Natural killer cell treated with Interleukin-12 subunit alpha and Interleukin-12 subunit beta and Interleukin-15 and Interleukin-18, amount 100 ng/mL, for 72 hours (primary cell): Measurements from ENCODE around the gene CLCNKB. TPM values are rescaled to one million over a fixed set of nuclear protein-coding genes. Genes with fewer than 3 reads are reported as not detected.

Source experiments
- ATAC-seq, 2 donors: fragments of 150-1000 bp; cut with Tn5 transposase in 1 of 2; sonication (Bioruptor Pico), chemical (Tn5 transposase) in 1 of 2; 2 replicates each; pipeline ENCODE4 v1.10.0; 2021
- DNase-seq: peaks from one replicate; pipeline ENCODE4 v3.0.0; 2022; ENCODE audit warnings: low spot score
- H3K27ac Mint-ChIP-seq, 2 donors: 1 replicate in 1 of 2; 2 replicates in 1 of 2; pipeline ENCODE4 v1.8.0; 2022; ENCODE audit warnings: mixed read lengths in 2 of 2, mild to moderate bottlenecking in 1 of 2, moderate library complexity in 1 of 2
- H3K27me3 Mint-ChIP-seq, 2 donors: 1 replicate in 1 of 2; 2 replicates in 1 of 2; pipeline ENCODE4 v1.8.0; 2022; ENCODE audit warnings: mixed read lengths in 2 of 2
- H3K36me3 Mint-ChIP-seq: one replicate; pipeline ENCODE4 v1.8.0; 2022; ENCODE audit warnings: mixed read lengths
- H3K4me1 Mint-ChIP-seq, 2 donors: 1 replicate in 1 of 2; 2 replicates in 1 of 2; pipeline ENCODE4 v1.8.0; 2022; ENCODE audit warnings: low read depth in 2 of 2, mixed read lengths in 2 of 2, mild to moderate bottlenecking in 1 of 2
- H3K4me3 Mint-ChIP-seq: one replicate; pipeline ENCODE4 v1.8.0; 2022; ENCODE audit warnings: mixed read lengths
- H3K9me3 Mint-ChIP-seq: 2 replicates; pipeline ENCODE4 v1.8.0; 2022; ENCODE audit warnings: mixed read lengths
- total RNA-seq, 2 donors: library from RNA; stranded (reverse); gene quantifications; one replicate each; pipeline ENCODE4 v1.2.3, GENCODE V29; 2022

Gene CLCNKB
- total RNA-seq, 2 donors from 2014 or later, result not detected

DNA sequence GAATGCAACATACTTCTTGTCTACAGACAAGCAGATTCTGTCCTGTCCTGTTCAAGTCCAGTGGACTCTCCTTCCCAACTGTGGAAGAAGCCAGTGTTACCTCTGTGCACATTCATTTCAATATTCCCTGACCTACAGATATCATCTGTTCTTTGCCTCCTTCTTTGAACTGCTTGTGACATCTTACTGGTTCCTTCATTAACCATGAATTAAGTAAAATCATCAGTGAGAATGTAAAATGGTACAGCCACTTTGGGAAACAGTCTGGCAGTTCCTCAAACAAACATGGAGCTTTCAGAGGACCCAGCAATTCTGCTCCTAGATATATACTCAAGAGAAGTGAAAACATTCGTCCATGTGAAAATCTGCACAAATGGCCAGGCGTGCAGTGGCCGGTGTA, 32.7 kb upstream of the CLCNKB start:
- H3K27me3 Mint-ChIP-seq, result peaks cover 0 to 2% of the 10 kb centered on the region in 2 donors
- no peaks in the 10 kb centered on the region for H3K36me3 Mint-ChIP-seq
- peaks cover 8 to 19% of the 10 kb centered on the region in 2 donors for H3K4me1 Mint-ChIP-seq
- H3K4me3 Mint-ChIP-seq, result no peak overlapping the region
- DNase-seq (no peak), ATAC-seq (no peak)
- no peak overlapping the region for H3K27ac Mint-ChIP-seq
- no peaks in the 10 kb centered on the region for H3K9me3 Mint-ChIP-seq

DNA sequence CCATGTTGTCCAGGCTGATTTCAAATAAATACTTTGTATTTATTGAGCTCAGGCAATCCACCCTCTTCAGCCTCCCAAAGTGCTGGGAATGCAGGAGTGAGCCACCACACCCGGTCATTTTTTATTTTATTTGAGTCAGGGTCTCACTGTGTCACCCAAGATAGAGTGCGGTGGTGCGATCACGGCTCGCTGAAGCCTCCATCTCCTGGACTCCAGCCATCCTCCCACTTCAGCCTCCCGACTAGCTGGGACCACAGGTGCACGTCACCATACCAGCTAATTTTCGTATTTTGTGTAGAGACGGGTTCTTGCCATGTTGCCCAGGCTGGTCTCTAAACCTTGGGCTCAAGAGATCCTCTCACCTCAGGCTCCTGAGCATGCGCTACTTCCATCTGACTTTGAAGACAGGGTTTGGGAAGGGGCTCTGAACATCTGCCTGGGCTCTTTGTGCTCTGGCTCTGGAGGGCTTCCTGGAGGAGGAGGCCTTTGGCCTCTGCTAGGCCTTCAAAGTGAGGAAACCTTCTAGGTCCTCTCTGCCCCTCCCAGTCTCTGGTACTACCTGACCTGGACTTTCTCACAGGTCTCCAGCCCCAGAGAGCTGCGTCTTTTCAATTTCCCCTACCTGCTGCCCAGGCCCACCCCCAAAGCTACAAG, 31.5 kb upstream of the CLCNKB start:
- H3K9me3 Mint-ChIP-seq, result no peaks in the 10 kb centered on the region
- H3K4me3 Mint-ChIP-seq, result no peak overlapping the region
- peaks cover under 1 to 12% of the 10 kb centered on the region in 2 donors for H3K4me1 Mint-ChIP-seq
- DNase-seq, result no peak
- no peak for ATAC-seq
- H3K27ac Mint-ChIP-seq, result peak overlapping the region in 1 of 2 donors; percentile 73
- H3K27me3 Mint-ChIP-seq, result peaks cover 0 to 2% of the 10 kb centered on the region in 2 donors
- no peaks in the 10 kb centered on the region for H3K36me3 Mint-ChIP-seq

DNA sequence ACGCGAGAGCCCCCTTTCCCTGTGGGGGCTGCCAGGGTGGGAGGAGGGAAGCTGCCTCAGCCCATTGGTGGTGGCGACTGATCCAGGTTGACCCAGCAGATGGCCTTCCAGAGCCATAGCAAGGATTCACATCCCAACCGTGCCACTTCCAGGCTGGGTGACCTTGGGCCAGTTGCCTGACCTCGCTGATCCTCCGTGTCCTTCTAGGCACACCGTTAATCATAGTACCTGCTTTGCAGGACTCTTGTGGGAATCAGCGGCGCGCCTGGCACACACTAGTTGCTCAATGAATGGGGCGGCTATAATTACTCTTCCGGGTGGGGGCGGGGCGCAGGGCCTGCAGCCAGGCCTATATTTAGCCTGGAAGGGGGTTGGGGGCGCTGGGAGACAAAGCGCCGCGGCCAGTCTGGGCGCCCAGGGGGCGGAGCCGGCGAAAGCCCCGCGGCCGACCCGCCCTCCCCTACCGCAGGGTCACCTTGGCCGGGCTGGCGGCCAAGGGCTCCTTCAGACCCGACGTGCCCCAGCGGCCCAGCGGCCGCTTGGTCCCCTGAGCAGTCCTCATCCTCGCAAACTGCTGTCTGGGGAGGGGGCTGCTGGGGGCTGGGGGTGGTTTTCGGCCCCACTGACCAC, 30.9 kb upstream of the CLCNKB start:
- no peak overlapping the region for H3K4me3 Mint-ChIP-seq
- no peak for DNase-seq
- no peaks in the 10 kb centered on the region for H3K9me3 Mint-ChIP-seq
- peak; percentile 57 to 73 for ATAC-seq
- H3K27me3 Mint-ChIP-seq, result peaks cover 0 to 2% of the 10 kb centered on the region in 2 donors
- H3K4me1 Mint-ChIP-seq, result peaks cover 0 to 10% of the 10 kb centered on the region in 2 donors
- H3K36me3 Mint-ChIP-seq, result no peaks in the 10 kb centered on the region
- H3K27ac Mint-ChIP-seq, result peak overlapping the region in 1 of 2 donors; percentile 73

DNA sequence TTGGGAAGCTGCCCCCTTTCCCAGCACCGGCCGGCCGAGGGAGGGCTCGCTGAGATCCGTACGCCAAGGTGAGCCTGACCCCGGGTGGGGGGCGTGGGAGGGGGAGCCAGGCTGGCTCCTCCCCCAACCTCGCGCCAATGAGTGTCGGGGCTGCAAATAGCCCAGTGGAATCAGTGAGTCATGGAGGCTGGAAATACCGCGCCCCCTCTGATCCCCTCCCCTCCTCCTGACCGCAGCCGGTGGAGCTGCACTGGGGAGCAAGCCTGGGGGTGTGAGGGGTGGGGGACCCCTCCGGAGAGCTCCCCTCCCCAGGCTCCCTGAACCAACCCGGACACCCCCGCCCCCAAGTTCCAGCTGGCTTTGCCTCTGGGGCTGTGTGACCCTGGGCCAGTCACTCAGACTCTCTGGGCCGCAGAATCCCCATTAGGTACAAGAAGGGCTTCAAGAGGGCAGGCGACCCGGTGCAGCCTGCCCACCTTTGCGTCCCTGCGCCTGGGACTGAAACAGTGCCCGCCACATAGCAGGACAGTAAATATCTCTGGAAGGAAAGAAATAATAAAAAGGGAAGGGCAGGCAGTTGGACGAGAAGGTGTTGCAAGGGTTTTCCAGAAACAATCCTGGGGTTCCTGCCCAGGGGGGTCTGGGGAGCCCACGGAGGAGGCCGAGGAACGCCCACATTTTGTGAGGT, 30.2 kb upstream of the CLCNKB start:
- peak overlapping the region in 1 of 2 donors; percentile 31 for H3K27ac Mint-ChIP-seq
- peaks cover 0 to 2% of the 10 kb centered on the region in 2 donors for H3K27me3 Mint-ChIP-seq
- no peaks in the 10 kb centered on the region for H3K9me3 Mint-ChIP-seq
- DNase-seq (no peak), ATAC-seq (peak; percentile 39 to 66)
- peaks cover 0 to 3% of the 10 kb centered on the region in 2 donors for H3K4me1 Mint-ChIP-seq
- no peaks in the 10 kb centered on the region for H3K36me3 Mint-ChIP-seq
- no peak overlapping the region for H3K4me3 Mint-ChIP-seq

DNA sequence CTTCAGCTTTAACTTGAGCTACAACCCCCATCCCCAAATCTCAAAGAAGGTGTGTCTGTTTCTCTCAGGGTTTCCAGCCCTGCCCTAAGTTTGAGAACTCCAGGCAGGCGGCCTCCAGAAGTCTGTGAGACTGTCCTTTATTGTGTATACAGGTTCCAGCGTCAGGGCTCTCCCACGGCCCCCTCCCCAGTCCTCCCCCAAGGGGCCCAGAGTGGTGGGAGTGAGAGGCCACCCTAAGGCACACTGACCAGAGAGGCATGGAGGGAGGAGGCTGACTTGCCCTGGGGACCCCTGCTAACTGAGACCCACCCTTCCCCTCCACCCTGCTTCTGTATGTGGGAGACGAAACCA, 29.7 kb upstream of the CLCNKB start:
- Mint-ChIP-seq H3K4me3 (no peak overlapping the region), H3K9me3 (no peaks in the 10 kb centered on the region)

DNA sequence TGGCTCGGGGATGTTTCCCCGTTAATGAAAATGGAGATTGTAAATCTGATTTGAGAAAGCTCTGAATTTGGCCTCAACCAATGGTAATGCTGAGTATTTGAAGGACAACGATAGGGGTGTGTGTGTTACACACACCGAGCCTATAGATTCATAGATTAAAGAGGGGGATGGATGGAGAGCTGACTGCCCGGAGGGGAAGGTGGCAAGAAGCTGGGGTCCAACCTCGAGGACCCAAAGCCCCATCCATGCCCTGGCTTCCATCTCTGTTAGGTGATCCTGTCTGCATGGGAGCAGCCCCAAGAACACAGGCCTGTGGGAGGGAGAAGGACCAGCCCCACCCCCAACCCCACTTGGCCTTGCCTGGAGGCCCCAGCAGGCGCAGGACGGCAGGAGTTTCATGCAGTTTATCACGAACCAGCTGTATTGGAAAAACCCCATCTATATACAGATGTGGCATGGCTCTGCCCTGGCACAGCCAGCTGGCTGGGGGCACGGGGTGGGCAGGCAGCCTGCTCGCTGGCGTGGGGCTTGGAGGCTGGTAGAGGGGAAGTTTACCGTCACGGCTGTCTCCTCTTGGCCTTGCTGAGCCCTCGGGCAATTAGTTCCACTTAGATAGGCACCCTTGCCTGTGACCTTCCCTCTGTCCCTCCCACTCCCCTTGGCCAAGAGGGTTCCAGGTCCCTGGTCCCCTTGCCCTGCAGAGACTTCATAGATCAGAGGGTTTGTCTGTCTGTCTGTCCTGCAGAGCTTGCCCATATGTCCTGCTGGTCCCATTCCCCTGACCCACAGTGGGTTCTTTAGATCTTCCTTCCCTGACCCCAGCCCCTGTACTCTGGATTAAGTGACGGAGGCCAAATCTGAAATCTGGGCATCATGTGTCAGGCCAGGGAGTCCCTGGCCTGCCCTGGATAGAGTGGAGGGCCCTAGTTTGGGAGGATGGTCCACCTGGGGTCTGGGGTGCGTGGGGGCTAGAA, 28.8 kb upstream of the CLCNKB start:
- H3K36me3 Mint-ChIP-seq, result no peaks in the 10 kb centered on the region
- H3K27me3 Mint-ChIP-seq, result peaks cover 0 to 2% of the 10 kb centered on the region in 2 donors
- H3K27ac Mint-ChIP-seq, result peak overlapping the region in 1 of 2 donors; percentile 47
- no peaks in the 10 kb centered on the region for H3K9me3 Mint-ChIP-seq
- no peak for DNase-seq
- no peak for ATAC-seq
- H3K4me1 Mint-ChIP-seq, result peaks cover 0 to 3% of the 10 kb centered on the region in 2 donors
- no peak overlapping the region for H3K4me3 Mint-ChIP-seq

More for the DNA sequence above, 29.7 kb upstream of the CLCNKB start:
- ATAC-seq (no peak), DNase-seq (no peak)
- Mint-ChIP-seq H3K4me1 (peaks cover 0 to 3% of the 10 kb centered on the region in 2 donors), H3K27me3 (peaks cover 0 to 2% of the 10 kb centered on the region in 2 donors), H3K36me3 (no peaks in the 10 kb centered on the region), H3K27ac (peak overlapping the region in 1 of 2 donors; percentile 31)

DNA sequence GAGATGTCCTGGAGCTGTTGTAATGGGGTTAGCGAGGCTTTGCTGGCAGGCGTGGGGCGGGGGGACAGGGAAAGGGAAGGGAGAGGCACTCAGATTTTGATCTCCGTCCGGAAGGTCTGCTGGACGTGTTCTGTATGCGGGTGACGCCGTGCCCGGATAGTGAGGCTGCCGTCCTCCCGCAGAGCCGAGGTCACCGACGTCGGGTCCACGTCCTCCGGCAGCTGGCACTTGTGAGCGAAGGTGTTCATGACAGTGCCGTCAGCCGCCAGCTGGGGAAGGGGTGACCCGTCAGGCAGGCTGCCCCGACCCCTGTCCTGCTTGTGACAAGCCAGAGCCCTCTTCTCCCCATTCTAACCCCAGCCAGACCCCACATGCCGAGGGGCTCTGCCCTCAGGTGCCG, 28.1 kb upstream of the CLCNKB start:
- ATAC-seq (no peak), DNase-seq (no peak)
- H3K27ac Mint-ChIP-seq, result no peak overlapping the region
- no peaks in the 10 kb centered on the region for H3K36me3 Mint-ChIP-seq
- H3K4me3 Mint-ChIP-seq, result no peak overlapping the region
- H3K27me3 Mint-ChIP-seq, result peaks cover 0 to 2% of the 10 kb centered on the region in 2 donors
- no peaks in the 10 kb centered on the region for H3K9me3 Mint-ChIP-seq
- H3K4me1 Mint-ChIP-seq, result peaks cover 0 to 3% of the 10 kb centered on the region in 2 donors

DNA sequence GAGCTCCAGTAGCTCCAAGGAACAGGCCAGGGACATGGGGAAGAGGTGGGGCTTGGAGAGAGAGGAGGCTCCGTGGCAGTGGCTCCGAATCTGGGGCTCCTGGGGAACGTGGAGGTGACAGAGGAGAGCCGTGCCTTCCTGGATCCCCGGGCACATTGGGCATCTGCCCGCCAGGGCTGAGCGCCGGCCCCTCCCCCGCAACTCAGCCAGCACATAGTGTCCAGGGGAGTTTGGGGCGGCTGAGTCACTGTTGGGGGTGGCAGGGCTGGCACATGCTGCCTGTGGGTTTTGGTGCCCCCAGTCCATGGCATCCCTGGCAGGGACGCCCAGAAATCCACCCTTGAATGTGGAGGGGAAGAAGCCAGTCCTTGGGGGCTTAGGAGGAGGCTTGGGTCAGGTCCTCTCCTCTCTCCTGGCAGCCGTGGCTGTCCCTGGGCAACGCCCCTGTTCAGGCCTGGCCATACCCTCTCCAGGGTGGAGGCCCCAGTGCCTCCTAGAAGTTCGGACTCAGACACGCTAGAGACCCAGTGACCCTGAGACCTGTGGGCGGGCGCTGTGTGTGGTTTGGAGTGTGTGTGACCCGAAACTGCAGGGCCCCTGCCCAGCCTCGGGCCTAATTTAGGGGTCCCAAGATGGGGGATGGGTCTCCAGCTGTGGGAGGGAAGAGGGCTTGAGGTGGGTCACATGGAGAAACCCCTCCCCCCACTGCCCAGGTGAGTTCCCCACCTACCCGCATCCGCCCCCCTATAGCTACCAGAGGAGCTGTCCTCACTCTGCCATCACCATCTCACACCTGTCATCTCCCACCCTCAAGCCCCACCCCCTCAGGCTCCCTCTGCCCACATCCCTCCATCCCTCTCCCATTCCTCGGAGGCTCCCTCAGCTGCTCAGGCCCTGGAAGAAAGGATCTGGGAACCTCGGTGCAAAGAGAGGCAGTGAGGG, 27.4 kb upstream of the CLCNKB start:
- ATAC-seq, result no peak

DNA sequence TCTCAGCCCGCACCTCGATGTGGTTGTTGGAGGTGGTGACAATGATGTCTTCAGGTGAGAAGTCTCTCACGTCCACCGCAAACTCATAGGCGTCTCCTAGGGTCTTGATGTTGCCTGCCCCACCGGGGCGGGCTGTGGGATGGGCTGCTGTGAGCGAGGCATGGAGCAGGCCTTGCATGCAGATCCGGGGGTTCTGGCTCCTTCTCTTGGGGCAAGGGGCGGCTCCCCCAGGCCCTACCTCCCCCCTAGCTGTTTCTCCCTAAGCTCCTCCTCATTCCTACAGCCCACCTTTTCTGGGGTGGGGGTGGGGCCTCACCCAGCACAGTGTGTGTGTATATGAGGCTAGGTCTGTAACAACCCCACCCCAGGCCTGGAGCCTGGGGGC, 26.5 kb upstream of the CLCNKB start:
- Mint-ChIP-seq H3K27ac (no peak overlapping the region), H3K9me3 (no peaks in the 10 kb centered on the region), H3K27me3 (no peaks in the 10 kb centered on the region), H3K36me3 (no peaks in the 10 kb centered on the region), H3K4me3 (no peak overlapping the region), H3K4me1 (peaks cover 0 to 3% of the 10 kb centered on the region in 2 donors)
- DNase-seq, result no peak
- ATAC-seq, result no peak

More for the DNA sequence above, 27.4 kb upstream of the CLCNKB start:
- H3K27ac Mint-ChIP-seq, result no peak overlapping the region
- no peaks in the 10 kb centered on the region for H3K36me3 Mint-ChIP-seq
- no peaks in the 10 kb centered on the region for H3K9me3 Mint-ChIP-seq
- no peak for DNase-seq
- peaks cover 0 to 3% of the 10 kb centered on the region in 2 donors for H3K4me1 Mint-ChIP-seq
- H3K27me3 Mint-ChIP-seq, result no peaks in the 10 kb centered on the region
- no peak overlapping the region for H3K4me3 Mint-ChIP-seq

DNA sequence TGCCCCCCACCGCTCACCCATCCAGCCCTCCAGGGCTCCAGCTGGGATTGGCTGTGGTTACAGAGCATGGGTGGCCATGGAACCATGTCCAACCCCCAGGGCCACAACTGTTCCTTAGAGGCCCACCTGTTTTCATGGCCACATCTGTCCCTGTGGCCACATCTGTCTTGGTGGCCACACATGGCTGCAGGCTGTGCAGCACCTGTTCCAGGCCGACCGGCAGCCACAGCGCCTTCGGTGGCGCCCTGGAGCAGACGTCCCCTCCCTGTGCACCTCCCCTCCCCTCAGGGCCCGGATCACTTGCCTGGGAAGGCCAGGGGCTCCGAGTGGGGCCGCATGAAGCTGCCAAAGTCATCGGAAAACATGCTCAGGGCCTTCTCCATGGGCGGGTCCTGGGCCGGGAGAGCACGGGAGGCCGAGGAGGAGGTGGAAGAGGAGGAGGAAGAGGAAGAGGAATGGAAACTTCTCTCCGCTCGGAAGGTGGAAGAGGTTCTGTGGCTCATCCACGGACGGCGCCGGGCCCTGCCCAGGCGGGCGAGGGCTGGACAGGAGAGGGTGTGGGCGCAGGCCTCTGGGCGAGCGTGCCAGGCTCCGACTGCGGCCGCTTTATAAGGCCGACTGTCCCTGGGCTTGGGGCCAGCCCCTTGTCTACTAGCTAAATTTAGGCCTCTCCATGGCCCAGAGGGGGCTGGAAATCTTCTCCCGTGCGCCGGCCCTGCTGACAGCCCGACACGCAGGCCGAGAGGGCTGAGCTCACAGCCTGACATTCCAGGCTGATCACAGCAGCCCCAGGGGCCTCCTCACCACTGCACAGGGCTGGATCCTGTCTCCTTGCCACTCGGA, 25.9 kb upstream of the CLCNKB start, which contains the start of gene HSPB7:
Gene HSPB7 (minus strand): TSS at position 583 of the 843 bp plus-strand sequence. CDS start 80 bp downstream, at position 503.
- Mint-ChIP-seq H3K27ac (no peak within 1 kb of the TSS), H3K27me3 (peaks cover 0 to 2% of the 10 kb centered on the region in 2 donors), H3K4me1 (no peaks in the 10 kb centered on the region), H3K36me3 (no peaks in the 10 kb centered on the region), H3K9me3 (no peaks in the 10 kb centered on the region), H3K4me3 (no peak within 1 kb of the TSS)
- ATAC-seq (no peak), DNase-seq (no peak)

DNA sequence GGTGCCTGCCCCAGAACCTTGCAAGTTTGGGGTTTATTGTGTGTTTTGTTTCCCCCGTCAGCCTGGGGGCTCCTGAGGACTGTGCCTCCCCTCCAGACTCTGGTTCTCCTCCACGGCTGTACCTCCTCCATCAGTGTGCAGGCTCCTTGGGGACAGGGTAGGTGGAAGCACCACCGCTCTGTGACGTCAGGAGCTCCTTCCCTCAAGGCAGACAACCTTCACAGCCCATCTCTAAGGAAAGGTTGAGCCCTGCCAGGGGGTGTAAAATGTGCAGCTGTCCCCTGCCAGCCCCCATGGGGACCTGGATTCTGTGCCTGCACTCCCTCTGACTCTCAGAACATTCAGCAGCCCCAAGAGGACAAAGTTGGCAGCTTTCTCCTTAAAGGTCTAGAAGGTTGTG, 25.3 kb upstream of the CLCNKB start:
- H3K4me1 Mint-ChIP-seq, result no peaks in the 10 kb centered on the region
- no peaks in the 10 kb centered on the region for H3K9me3 Mint-ChIP-seq
- no peaks in the 10 kb centered on the region for H3K36me3 Mint-ChIP-seq
- no peak overlapping the region for H3K4me3 Mint-ChIP-seq
- peaks cover 0 to 3% of the 10 kb centered on the region in 2 donors for H3K27me3 Mint-ChIP-seq
- ATAC-seq (no peak), DNase-seq (no peak)
- H3K27ac Mint-ChIP-seq, result no peak overlapping the region
